Omental fat pad (tissue), 4 donors: ENCODE data around the gene HOGA1. TPM values are rescaled to one million over a fixed set of nuclear protein-coding genes. Genes with fewer than 3 reads are reported as not detected.
"Not testable (repeated sequence)": the region's sequence is repeated elsewhere in the genome, so short reads cannot be mapped to it uniquely, and the experiment has no call there.

Experiments
- ATAC-seq: fragments of 150-250 bp; one replicate; pipeline ENCODE4 v1.9.1; 2016; ENCODE audit warnings: mild to moderate bottlenecking, moderate library complexity; ENCODE audit not compliant: low FRiP score
- DNase-seq: peaks from one replicate; pipeline ENCODE4 v3.0.0-alpha.2; 2019; ENCODE audit warnings: low spot score
- total RNA-seq, 4 donors: library from RNA; depleted of rRNA; stranded (reverse); fragments of >200 nt; gene quantifications; one replicate each; pipeline ENCODE4 v1.1.0, GENCODE V29; 2016
- TF ChIP-seq, protein P1 (sequence below), 3 donors: fragments of 450-650 bp; IDR thresholded peaks; one replicate each; pipeline ENCODE4 v1.5.1; 2016 to 2017; ENCODE audit warnings: antibody characterized with exemption in 3 of 3, mild to moderate bottlenecking in 3 of 3, moderate library complexity in 2 of 3

Gene HOGA1
- total RNA-seq, 4 donors from 2014 or later: 3.3 to 11.7 (median 7.6) TPM

DNA sequence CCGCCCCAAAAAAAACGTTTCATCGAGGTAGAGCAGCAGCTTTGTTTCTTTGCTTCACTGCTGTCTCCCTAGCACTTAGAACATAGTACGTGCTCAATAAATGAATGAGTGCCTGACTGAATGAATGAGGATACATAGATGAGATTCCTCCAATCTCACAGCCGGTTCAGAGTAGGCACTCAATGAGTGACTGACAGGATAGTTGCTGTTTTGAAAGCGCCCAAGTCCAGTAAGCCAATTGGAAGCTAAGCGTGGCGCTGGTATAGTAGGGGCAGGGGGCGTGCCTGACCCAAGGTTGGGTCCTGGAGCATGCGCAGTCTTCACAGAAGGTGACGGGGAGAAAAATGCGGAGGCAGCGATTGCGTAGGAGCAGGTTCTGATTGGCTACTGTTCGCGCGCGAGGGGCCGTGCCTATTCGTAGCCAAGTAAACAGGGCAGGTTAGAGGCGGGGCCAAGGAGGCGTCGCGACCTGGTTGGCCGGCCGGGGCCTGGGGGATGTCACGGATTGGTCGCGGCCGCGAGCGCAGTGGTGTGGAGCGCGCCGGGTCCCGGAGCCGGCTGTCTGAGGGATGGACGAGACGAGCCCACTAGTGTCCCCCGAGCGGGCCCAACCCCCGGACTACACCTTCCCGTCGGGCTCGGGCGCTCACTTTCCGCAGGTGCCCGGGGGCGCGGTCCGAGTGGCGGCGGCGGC, 56.1 kb downstream of the HOGA1 start, which contains the start of gene PI4K2A:
Gene PI4K2A, plus strand, starts transcription at position 498 of the 694 bp plus-strand sequence. Its CDS starts 72 bp downstream, at position 570.
- DNase-seq (peak; percentile 97), ATAC-seq (peak; percentile 100)
- TF ChIP-seq, protein P1, sequence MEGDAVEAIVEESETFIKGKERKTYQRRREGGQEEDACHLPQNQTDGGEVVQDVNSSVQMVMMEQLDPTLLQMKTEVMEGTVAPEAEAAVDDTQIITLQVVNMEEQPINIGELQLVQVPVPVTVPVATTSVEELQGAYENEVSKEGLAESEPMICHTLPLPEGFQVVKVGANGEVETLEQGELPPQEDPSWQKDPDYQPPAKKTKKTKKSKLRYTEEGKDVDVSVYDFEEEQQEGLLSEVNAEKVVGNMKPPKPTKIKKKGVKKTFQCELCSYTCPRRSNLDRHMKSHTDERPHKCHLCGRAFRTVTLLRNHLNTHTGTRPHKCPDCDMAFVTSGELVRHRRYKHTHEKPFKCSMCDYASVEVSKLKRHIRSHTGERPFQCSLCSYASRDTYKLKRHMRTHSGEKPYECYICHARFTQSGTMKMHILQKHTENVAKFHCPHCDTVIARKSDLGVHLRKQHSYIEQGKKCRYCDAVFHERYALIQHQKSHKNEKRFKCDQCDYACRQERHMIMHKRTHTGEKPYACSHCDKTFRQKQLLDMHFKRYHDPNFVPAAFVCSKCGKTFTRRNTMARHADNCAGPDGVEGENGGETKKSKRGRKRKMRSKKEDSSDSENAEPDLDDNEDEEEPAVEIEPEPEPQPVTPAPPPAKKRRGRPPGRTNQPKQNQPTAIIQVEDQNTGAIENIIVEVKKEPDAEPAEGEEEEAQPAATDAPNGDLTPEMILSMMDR (IDR thresholded peaks at IDR 0.05): no peak

DNA sequence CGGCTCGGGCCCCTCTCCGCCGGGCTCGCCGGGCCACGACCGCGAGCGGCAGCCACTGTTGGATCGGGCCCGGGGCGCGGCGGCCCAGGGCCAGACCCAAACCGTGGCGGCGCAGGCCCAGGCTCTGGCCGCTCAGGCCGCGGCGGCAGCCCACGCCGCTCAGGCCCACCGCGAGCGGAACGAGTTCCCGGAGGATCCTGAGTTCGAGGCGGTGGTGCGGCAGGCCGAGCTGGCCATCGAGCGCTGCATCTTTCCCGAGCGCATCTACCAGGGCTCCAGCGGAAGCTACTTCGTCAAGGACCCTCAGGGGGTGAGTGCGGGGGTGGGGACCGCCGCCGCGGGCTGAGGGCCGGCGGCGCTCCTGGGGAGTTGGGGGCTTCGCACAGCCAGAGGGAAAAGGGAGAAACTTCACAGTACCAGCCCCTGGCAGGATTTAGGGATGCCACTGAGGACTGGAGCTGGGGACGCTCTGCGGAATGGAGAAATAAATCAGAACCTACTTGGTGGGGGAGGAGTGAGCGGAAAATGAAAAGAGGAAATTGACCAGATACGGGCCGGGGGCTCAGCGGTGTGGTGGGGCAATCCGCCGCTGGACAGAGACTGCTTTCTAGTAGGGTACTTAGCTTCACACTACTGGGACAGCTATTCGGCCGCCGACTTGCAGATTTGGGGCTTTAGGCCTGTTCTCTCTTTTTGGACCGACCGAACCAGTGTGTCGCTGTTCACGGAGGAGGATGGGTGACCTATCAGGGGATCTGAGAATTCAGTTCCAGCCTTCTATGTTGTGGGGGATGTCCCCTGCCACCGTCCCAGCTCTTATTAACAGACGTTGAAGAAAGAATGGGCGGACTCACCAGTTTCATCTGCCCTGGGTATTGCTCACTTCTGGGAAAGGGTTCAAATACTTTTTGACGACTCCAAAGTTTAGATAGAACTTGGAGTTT, 57.0 kb downstream of the HOGA1 start:
- ATAC-seq (peak; percentile 31), DNase-seq (no peak)
- TF ChIP-seq, protein P1 (IDR thresholded peaks at IDR 0.05): no peak

DNA sequence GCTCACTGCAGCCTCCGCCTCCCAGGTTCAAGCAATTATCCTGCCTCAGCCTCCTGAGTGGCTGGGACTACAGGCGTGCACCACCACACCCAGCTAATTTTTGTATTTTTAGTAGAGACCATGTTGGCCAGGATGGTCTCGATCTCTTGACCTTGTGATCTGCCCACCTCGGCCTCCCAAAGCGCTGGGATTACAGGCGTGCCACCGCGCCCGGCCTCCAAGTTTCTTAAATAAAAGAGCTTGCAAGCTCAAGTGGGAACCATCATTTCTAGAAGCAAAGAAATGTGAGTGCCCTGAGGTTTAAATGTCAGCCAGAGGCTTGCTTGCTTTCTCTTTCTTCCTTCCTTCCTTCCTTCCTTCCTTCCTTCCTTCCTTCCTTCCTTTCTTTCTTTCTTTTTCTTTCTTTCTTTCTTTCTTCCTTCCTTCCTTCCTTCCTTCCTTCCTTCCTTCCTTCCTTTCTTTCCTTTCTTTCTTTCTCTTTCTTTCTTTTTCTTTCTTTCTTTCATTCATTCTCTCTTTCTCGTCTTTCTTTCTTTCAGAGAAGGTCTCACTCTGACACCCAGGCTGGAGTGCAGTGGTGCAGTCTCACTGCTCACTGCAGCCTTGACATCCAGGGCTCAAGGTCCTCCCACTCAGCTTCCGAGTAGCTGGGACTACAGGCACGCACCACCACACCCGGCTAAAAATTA, 58.4 kb downstream of the HOGA1 start:
- not testable (repeated sequence) for DNase-seq, ATAC-seq

DNA sequence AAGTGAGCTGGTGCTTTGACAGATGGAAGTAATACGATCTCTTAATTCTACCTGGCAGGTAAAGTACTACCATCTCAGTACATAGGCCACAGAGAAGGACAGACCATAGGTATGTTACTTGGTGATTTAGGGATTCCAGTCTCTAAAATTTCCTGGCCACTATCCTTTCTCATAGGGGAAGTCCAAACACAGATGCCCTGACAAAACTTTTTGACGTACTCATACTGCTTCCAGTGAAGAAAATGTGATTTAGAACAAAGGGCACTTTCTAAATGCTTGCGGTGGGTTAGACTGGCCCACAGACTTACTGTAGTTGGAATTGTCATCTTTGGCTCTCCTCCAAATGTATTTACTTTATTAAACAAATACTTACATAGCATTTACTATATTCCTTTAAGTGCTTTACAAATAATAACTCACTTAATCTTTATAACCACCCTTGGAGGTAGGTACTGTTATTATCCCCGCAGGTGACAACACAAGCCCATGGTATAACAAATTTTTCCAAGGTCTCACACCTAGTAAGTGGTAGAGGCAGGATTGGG, 59.3 kb downstream of the HOGA1 start:
- ATAC-seq: no peak
- TF ChIP-seq, protein P1 (IDR thresholded peaks at IDR 0.05): no peak
- no peak for DNase-seq

DNA sequence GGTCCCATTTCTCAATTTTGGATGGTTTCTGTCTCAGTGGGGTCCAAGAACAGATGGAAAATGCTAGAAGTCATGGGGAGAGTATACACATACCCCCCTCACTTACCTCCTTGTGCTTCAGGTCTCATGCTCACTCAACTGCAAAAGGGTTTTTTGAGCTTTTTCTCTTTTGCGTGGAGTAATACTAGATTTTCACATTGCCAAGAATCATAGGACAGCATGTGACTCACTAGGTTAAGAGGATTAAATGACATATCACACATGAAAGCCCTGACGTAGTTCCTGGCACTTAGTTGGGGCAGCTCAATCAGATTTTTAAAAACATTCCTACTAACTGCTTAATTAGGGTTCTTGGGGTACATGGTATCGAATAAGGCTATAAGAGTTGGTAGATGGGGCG, 60.7 kb downstream of the HOGA1 start:
- TF ChIP-seq, protein P1 (IDR thresholded peaks at IDR 0.05): no peak
- DNase-seq (no peak), ATAC-seq (no peak)

DNA sequence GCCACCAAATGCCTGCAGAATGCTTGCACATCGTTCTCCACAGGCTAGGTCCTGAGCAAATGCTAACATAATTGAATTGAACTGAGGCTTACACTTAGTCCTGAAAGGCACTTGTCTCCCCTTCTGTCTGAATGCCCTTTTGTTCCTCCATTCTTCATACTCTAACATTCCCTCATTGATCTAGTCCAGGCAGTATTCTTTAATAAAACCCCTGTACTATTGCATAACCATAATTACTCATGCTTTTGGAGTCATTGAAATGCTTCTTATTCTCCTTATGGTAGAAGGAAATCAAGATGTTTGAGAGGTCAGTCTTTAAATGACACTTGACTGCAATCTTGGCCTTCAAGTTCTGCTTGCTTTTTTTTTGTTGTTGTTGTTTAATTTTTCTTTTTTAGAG, 63.4 kb downstream of the HOGA1 start:
- ATAC-seq (peak; percentile 39), DNase-seq (no peak)
- TF ChIP-seq, protein P1 (IDR thresholded peaks at IDR 0.05): no peak
